ENCODE data around the gene NAT9.

- TF ChIP-seq CTCF (IDR thresholded peaks at IDR 0.05; ENCODE audit: low read depth, low read length) (no peak), POLR2A (IDR thresholded peaks at IDR 0.05; ENCODE audit: extremely low read depth, insufficient read length) (no peak), MYC (IDR thresholded peaks at IDR 0.05; ENCODE audit: low read depth, low read length) (no peak)
Observed at GRCh38 chr17:74775409-74776043, 619 bp downstream of the NAT9 start.

Measured in NB4 (cell line).